SK-N-SH (cell line): ENCODE data around the gene CACNG4. TPM values are rescaled to one million over a fixed set of nuclear protein-coding genes. Genes with fewer than 3 reads are reported as not detected.
"Not testable (repeated sequence)": the region's sequence is repeated elsewhere in the genome, so short reads cannot be mapped to it uniquely, and the experiment has no call there.

Experiments used
- CTCF ChIA-PET: fragments of 300-600, 350-600 bp; formaldehyde crosslinking; extraction: SDS; loops from one replicate; lab custom pipeline; 2021; lab: Yijun Ruan, JAX
- POLR2A ChIA-PET: fragments of 350-600 bp; sonication (Branson Sonifier 250); formaldehyde crosslinking; extraction: SDS; loops from one replicate; lab custom pipeline; 2020; ENCODE audit warnings: antibody characterized with exemption, inconsistent platforms; lab: Yijun Ruan, JAX
- DNase-seq: peaks from one replicate; pipeline ENCODE4 v3.0.0; 2012
- H2AFZ ChIP-seq: fragments of 200-600 bp; sonication (generic); 2 replicates; pipeline ENCODE4 v1.8.1; 2016; ENCODE audit warnings: antibody characterized with exemption, mild to moderate bottlenecking, low read depth
- H3F3A ChIP-seq: fragments of 200-600 bp; sonication (generic); replicated peaks from 2 replicates; pipeline ENCODE3; 2016; ENCODE audit warnings: antibody characterized with exemption, mild to moderate bottlenecking; ENCODE audit not compliant: insufficient read depth
- H3K27ac ChIP-seq, 2 experiments: fragments of 200-500 bp in 1 of 2; fragments of 200-600 bp in 1 of 2; sonication (Bioruptor generic) in 1 of 2; sonication (generic), shearing (Covaris generic) in 1 of 2; 2 replicates each; pipeline versions ENCODE4 v1.5.1 to v1.6.1; 2014 to 2016; ENCODE audit warnings: low read depth in 2 of 2, inconsistent platforms in 1 of 2, low read length in 1 of 2, mild to moderate bottlenecking in 1 of 2, mixed read lengths in 1 of 2
- H3K27me3 ChIP-seq: fragments of 200-600 bp; sonication (generic), shearing (Covaris generic); 2 replicates; pipeline ENCODE4 v1.6.1; 2016; ENCODE audit warnings: mixed run types; ENCODE audit not compliant: insufficient read depth
- H3K36me3 ChIP-seq, 2 experiments: fragments of 200-500 bp in 1 of 2; fragments of 200-600 bp in 1 of 2; sonication (Bioruptor generic) in 1 of 2; sonication (generic) in 1 of 2; replicated peaks in 1 of 2; 2 replicates each; pipeline versions ENCODE3 to v1.5.1; 2014 to 2016; ENCODE audit warnings: low read length in 1 of 2, mild to moderate bottlenecking in 1 of 2; ENCODE audit not compliant: insufficient read depth in 2 of 2, control insufficient read depth in 1 of 2
- H3K4me1 ChIP-seq, 2 experiments: fragments of 200-500 bp in 1 of 2; fragments of 200-600 bp in 1 of 2; sonication (Bioruptor generic) in 1 of 2; sonication (generic), shearing (Covaris generic) in 1 of 2; 2 replicates each; pipeline versions ENCODE4 v1.5.1 to v1.6.1; 2014 to 2016; ENCODE audit warnings: low read depth in 1 of 2, low read length in 1 of 2, mixed run types in 1 of 2; ENCODE audit not compliant: insufficient read depth in 2 of 2, control insufficient read depth in 1 of 2
- H3K4me2 ChIP-seq: fragments of 200-600 bp; sonication (generic), shearing (Covaris generic); 2 replicates; pipeline ENCODE4 v1.6.1; 2017; ENCODE audit warnings: mixed run types
- H3K4me3 ChIP-seq, 2 experiments: fragments of 200-500 bp in 1 of 2; fragments of 200-600 bp in 1 of 2; sonication (Bioruptor generic) in 1 of 2; sonication (generic), shearing (Covaris generic) in 1 of 2; 2 replicates each; pipeline versions ENCODE4 v1.5.1 to v1.8.1; 2014 to 2016; ENCODE audit warnings: low read depth in 2 of 2, inconsistent platforms in 1 of 2, low read length in 1 of 2, mild to moderate bottlenecking in 1 of 2, mixed read lengths in 1 of 2, moderate library complexity in 1 of 2
- H3K79me2 ChIP-seq: fragments of 200-600 bp; sonication (generic); 2 replicates; pipeline ENCODE4 v1.8.1; 2017; ENCODE audit warnings: mild to moderate bottlenecking; ENCODE audit not compliant: insufficient read depth
- H3K9ac ChIP-seq: fragments of 200-600 bp; sonication (generic); 2 replicates; pipeline ENCODE4 v1.6.1; 2017; ENCODE audit warnings: mixed run types
- H3K9me2 ChIP-seq: fragments of 200-600 bp; sonication (generic); 2 replicates; pipeline ENCODE4 v1.6.1; 2017; ENCODE audit warnings: mixed run types
- H3K9me3 ChIP-seq: fragments of 200-600 bp; sonication (generic); 2 replicates; pipeline ENCODE4 v1.6.1; 2017; ENCODE audit warnings: mixed run types, mild to moderate bottlenecking, moderate library complexity
- H4K20me1 ChIP-seq: fragments of 200-600 bp; sonication (generic); 2 replicates; pipeline ENCODE4 v1.6.1; 2017; ENCODE audit warnings: mild to moderate bottlenecking, mixed run types; ENCODE audit not compliant: insufficient read depth
- CTCF ChIP-seq: fragments of 200-600 bp; sonication (generic); IDR thresholded peaks from 2 replicates; pipeline ENCODE4 v1.6.1; 2017; ENCODE audit warnings: antibody characterized with exemption, mild to moderate bottlenecking, moderate library complexity
- EP300 ChIP-seq, 2 experiments: IDR thresholded peaks; 2 replicates each; pipeline versions ENCODE4 v1.4.0 to v1.6.1; 2012; ENCODE audit warnings: borderline replicate concordance in 1 of 2, low read depth in 1 of 2, low read length in 1 of 2
- EZH2phosphoT487 ChIP-seq: fragments of 200-600 bp; sonication (generic); IDR thresholded peaks from 2 replicates; pipeline ENCODE4 v1.6.1; 2017; ENCODE audit warnings: low read depth, mixed run types, mild to moderate bottlenecking, antibody characterized with exemption, moderate library complexity, borderline replicate concordance
- FOSL2 ChIP-seq: IDR thresholded peaks from 2 replicates; pipeline ENCODE4 v1.4.0; 2012; ENCODE audit warnings: low read depth, mild to moderate bottlenecking, moderate library complexity, borderline replicate concordance
- FOXJ3 ChIP-seq: sonication (generic); formaldehyde crosslinking; IDR thresholded peaks from 2 replicates; pipeline ENCODE4 v1.5.1; 2020; ENCODE audit warnings: mild to moderate bottlenecking, missing genetic modification reagents
- IRF3 ChIP-seq: fragments of 150-350 bp; IDR thresholded peaks from 2 replicates; pipeline ENCODE4 v1.6.1; 2016; ENCODE audit warnings: mild to moderate bottlenecking, low read depth, low read length
- MAX ChIP-seq: IDR thresholded peaks from 2 replicates; pipeline ENCODE4 v1.4.0; 2012; ENCODE audit warnings: low read depth
- MEF2A ChIP-seq: IDR thresholded peaks from 2 replicates; pipeline ENCODE4 v1.4.0; 2012; ENCODE audit warnings: low read depth, borderline replicate concordance
- NFIC ChIP-seq: IDR thresholded peaks from 2 replicates; pipeline ENCODE4 v1.4.0; 2012; ENCODE audit warnings: borderline replicate concordance
- NRF1 ChIP-seq: IDR thresholded peaks from 2 replicates; pipeline ENCODE4 v1.6.1; 2012; ENCODE audit warnings: low read depth, mild to moderate bottlenecking, low read length
- PBX3 ChIP-seq: IDR thresholded peaks from 2 replicates; pipeline ENCODE4; 2012
- POLR2AphosphoS5 ChIP-seq: IDR thresholded peaks from 2 replicates; pipeline ENCODE4 v1.6.1; 2012; ENCODE audit warnings: low read depth, low read length
- RAD21 ChIP-seq: IDR thresholded peaks from 2 replicates; pipeline ENCODE4 v1.6.1; 2012; ENCODE audit warnings: mild to moderate bottlenecking, low read length
- RFX5 ChIP-seq: IDR thresholded peaks from 2 replicates; pipeline ENCODE4 v1.6.1; 2012; ENCODE audit warnings: mild to moderate bottlenecking, improper control_type of control experiment, low read length
- SIN3A ChIP-seq: IDR thresholded peaks from 2 replicates; pipeline ENCODE4 v1.6.1; 2012; ENCODE audit warnings: low read depth, mild to moderate bottlenecking, low read length, moderate library complexity, borderline replicate concordance
- SMC3 ChIP-seq: IDR thresholded peaks from 2 replicates; pipeline ENCODE4 v1.6.1; 2012; ENCODE audit warnings: low read depth, low read length, improper control_type of control experiment
- TEAD4 ChIP-seq: IDR thresholded peaks from 2 replicates; pipeline ENCODE4 v1.4.0; 2012; ENCODE audit warnings: mild to moderate bottlenecking, borderline replicate concordance; ENCODE audit not compliant: insufficient read depth
- YY1 ChIP-seq: IDR thresholded peaks from 2 replicates; pipeline ENCODE4 v1.4.0; 2012; ENCODE audit warnings: low read depth, mild to moderate bottlenecking
- WGBS: methylation state at CpG from one replicate; pipeline ENCODE4 v1.1.6; 2017; ENCODE audit warnings: low lambda C conversion rate; 5-methylcytosine and 5-hydroxymethylcytosine counted together
- polyA plus RNA-seq, 3 experiments: library from polyadenylated mRNA; depleted of rRNA; stranded (reverse); fragments of >200 nt; gene quantifications; 2 replicates each; pipeline ENCODE4 v1.2.3, GENCODE V29; 2012
- TF ChIP-seq, protein P1 (sequence below): IDR thresholded peaks from 2 replicates; pipeline ENCODE4 v1.6.1; 2012; ENCODE audit warnings: mild to moderate bottlenecking, low read depth, low read length, moderate library complexity

CACNG4 gene
- polyA plus RNA-seq, 1 of the 3 experiments (the other 2 are of a cell fraction) = 13.2 TPM

DNA sequence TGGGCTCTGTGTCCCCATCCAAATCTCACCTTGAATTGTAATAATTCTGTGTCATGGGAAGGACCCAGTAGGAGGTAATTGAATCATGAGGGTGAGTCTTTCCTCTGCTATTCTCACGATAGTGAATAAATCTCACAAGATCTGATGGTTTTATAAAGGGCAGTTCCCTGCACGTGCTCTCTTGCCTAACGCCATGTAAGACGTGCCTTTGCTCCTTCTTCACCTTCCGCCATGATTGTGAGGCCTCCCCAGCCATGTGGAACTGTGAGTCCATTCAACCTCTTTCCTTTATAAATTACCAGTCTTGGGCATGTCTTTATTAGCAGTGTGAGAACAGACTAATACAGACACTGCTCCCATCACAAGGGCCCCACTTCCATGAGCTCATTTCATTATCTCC, 76.6 kb downstream of the CACNG4 start:
- not testable (repeated sequence) for H2AFZ ChIP-seq, H3K27ac ChIP-seq, DNase-seq, H3K36me3 ChIP-seq, H3K4me3 ChIP-seq, H3K4me2 ChIP-seq, H4K20me1 ChIP-seq, H3K9ac ChIP-seq, H3K27me3 ChIP-seq, H3K4me1 ChIP-seq, H3K79me2 ChIP-seq, H3F3A ChIP-seq, H3K9me3 ChIP-seq, H3K9me2 ChIP-seq
- WGBS = 87% methylated on average over 5 of the region's 5 CpGs
- ChIA-PET CTCF (interaction anchor here (0.5 to 1.8 kb wide), 7 partner anchors 8 to 343 kb away, joined by 3 read pairs; no protein-coding TSS in a partner anchor), POLR2A (interaction anchor here (1.3 kb wide), 1 partner anchor 10 kb away, joined by 4 read pairs; no protein-coding TSS in a partner anchor)

GRCh38 chr17:67041531-67041930, 77.0 kb downstream of the CACNG4 start:
- Histone ChIP-seq H2AFZ (no peak overlapping the region), H3K79me2 (no peaks in the 10 kb centered on the region), H3K9me2 (no peaks in the 10 kb centered on the region), H3K4me2 (no peak overlapping the region), H3K4me3 (no peak overlapping the region), H3K36me3 (no peaks in the 10 kb centered on the region), H3K9me3 (no peaks in the 10 kb centered on the region), H3F3A (no peaks in the 10 kb centered on the region), H3K4me1 (no peaks in the 10 kb centered on the region; a peak in 1 of 4 replicates), H3K27ac (no peak overlapping the region), H4K20me1 (no peaks in the 10 kb centered on the region), H3K9ac (no peak overlapping the region), H3K27me3 (no peaks in the 10 kb centered on the region; the same call in 1 of the 2 replicates)
- TF ChIP-seq TEAD4 (no peak), SMC3 (no peak), FOXJ3 (no peak), POLR2AphosphoS5 (no peak), CTCF (no peak), MEF2A (no peak), PBX3 (no peak), IRF3 (no peak), RFX5 (no peak), NRF1 (no peak), SIN3A (no peak), YY1 (no peak), MAX (no peak), FOSL2 (no peak), RAD21 (no peak), NFIC (no peak), EZH2phosphoT487 (no peak), EP300 (IDR thresholded peaks at IDR 0.05; ENCODE audit: borderline replicate concordance in 1 of 2, low read depth in 1 of 2, low read length in 1 of 2) (no peak)
- TF ChIP-seq, protein P1, sequence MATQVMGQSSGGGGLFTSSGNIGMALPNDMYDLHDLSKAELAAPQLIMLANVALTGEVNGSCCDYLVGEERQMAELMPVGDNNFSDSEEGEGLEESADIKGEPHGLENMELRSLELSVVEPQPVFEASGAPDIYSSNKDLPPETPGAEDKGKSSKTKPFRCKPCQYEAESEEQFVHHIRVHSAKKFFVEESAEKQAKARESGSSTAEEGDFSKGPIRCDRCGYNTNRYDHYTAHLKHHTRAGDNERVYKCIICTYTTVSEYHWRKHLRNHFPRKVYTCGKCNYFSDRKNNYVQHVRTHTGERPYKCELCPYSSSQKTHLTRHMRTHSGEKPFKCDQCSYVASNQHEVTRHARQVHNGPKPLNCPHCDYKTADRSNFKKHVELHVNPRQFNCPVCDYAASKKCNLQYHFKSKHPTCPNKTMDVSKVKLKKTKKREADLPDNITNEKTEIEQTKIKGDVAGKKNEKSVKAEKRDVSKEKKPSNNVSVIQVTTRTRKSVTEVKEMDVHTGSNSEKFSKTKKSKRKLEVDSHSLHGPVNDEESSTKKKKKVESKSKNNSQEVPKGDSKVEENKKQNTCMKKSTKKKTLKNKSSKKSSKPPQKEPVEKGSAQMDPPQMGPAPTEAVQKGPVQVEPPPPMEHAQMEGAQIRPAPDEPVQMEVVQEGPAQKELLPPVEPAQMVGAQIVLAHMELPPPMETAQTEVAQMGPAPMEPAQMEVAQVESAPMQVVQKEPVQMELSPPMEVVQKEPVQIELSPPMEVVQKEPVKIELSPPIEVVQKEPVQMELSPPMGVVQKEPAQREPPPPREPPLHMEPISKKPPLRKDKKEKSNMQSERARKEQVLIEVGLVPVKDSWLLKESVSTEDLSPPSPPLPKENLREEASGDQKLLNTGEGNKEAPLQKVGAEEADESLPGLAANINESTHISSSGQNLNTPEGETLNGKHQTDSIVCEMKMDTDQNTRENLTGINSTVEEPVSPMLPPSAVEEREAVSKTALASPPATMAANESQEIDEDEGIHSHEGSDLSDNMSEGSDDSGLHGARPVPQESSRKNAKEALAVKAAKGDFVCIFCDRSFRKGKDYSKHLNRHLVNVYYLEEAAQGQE = no peak
- WGBS = 69% methylated on average over 7 of the region's 7 CpGs
- no peak for DNase-seq
- ChIA-PET POLR2A (interaction anchor here (1.3 kb wide), 1 partner anchor 11 kb away, joined by 4 read pairs; no protein-coding TSS in a partner anchor), CTCF (interaction anchor here (0.5 to 1.8 kb wide), 8 partner anchors 9 to 343 kb away, joined by 3 to 4 read pairs (median 3); no protein-coding TSS in a partner anchor)
